SKM-1 (cell line): ENCODE data around the gene ZFYVE9.
"Not testable (repeated sequence)": the region's sequence is repeated elsewhere in the genome, so short reads cannot be mapped to it uniquely, and the experiment has no call there.

Experiments used
- DNase-seq: peaks from one replicate; lab custom pipeline; 2025; ENCODE audit not compliant: unreplicated experiment; lab: John Stamatoyannopoulos, UW

Gene ZFYVE9

DNA sequence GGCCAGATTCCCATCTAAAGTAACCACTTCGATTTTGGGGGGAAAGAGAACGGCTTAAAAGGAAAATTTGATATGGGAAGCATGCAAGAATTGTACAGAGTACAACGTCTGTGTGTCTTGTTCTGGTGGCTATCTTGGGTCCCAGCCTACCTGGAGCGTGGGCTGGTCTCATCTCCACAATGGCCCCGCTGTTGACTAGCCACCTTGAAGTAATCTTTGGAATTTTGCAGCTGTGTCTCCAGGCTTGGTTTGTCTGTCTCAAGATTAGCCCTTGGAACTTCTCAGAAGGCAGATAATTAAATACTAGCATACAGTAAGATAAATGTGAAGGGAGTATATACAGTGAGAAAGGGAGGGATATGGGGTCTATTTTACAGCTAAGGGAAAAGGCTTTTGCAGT, 225.4 kb downstream of the ZFYVE9 start:
- DNase-seq, result no peak

GRCh38 chr1:52368383-52369172, 226.7 kb downstream of the ZFYVE9 start:
- DNase-seq, result no peak

DNA sequence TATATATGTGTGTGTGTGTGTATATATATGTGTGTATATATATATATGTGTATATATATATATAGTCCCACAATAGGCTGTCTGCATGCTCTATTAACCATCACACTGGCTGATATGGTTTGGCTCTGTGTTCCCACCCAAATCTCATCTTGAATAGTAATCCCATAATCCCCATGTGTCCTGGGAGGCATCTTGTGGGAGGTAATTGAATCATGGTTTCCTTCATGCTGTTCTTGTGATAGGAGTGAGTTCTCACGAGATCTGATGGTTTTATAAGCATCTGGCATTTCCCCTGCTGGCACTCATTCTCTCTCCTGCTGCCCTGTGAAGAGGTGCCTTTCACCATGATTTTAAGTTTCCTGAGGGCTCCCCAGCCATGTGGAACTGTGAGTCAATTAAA, 228.0 kb downstream of the ZFYVE9 start:
- not testable (repeated sequence) for DNase-seq

GRCh38 chr1:52385376-52385775, 243.5 kb downstream of the ZFYVE9 start:
- no peak for DNase-seq

- DNase-seq, result no peak
Observed at GRCh38 chr1:52386458-52386857, 244.6 kb downstream of the ZFYVE9 start.

DNA sequence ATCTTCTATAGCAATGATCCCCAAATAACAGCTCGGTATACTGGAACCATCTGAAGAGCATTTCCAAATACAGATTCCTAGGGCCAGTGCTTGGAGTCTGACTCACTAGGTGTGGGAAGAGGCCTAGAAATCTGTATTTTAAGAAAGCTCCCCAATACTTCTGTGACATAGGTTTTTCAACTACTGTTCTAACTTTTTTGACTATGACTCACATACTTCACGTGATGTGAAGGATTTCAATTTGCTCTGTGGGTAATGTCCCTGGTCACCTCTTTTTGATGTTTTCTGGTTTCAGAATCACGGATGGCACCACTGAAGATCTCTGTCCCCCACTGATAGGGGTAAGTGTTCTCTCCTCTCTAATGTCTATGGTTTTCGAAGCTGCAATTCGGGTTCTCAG, 251.3 kb downstream of the ZFYVE9 start:
- no peak for DNase-seq
